GM18868 (cell line): ENCODE data around the gene OSBPL5.

Experiments used
- ATAC-seq: cut with Tn5 transposase; IDR thresholded peaks from one replicate; pipeline ENCODE4 v1.9.1; 2021; ENCODE audit warnings: mild to moderate bottlenecking, moderate library complexity; ENCODE audit not compliant: unreplicated experiment

OSBPL5 gene, protein sequence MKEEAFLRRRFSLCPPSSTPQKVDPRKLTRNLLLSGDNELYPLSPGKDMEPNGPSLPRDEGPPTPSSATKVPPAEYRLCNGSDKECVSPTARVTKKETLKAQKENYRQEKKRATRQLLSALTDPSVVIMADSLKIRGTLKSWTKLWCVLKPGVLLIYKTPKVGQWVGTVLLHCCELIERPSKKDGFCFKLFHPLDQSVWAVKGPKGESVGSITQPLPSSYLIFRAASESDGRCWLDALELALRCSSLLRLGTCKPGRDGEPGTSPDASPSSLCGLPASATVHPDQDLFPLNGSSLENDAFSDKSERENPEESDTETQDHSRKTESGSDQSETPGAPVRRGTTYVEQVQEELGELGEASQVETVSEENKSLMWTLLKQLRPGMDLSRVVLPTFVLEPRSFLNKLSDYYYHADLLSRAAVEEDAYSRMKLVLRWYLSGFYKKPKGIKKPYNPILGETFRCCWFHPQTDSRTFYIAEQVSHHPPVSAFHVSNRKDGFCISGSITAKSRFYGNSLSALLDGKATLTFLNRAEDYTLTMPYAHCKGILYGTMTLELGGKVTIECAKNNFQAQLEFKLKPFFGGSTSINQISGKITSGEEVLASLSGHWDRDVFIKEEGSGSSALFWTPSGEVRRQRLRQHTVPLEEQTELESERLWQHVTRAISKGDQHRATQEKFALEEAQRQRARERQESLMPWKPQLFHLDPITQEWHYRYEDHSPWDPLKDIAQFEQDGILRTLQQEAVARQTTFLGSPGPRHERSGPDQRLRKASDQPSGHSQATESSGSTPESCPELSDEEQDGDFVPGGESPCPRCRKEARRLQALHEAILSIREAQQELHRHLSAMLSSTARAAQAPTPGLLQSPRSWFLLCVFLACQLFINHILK

DNA sequence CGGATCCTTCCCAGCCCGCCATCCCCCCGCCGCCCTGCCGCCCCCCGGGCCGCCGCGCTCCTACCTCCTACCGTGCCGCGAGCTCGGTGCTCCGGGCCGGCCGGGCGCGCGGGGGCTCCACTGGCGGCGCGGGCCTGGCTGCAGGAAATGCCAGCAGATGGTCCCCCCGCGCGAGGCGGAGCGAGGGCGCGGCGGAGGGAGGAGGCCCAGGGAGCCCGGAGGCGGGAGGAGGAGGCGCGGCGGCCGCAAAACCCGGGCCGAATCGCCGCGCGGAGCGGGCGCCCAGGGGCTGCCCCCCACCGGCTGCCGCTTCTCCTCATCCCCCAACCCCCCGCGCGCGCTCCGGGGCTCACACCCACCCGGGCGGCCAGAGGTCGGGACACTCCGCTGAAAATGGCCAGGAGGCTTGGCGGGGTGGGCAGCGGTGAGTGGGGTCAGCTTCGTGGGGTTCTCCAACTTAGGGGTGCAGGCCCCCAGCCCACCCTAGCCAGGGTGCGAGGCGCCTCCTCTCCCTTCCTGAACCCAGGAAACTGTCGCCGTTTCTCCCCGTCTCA, at the start of gene OSBPL5:
TSS of gene OSBPL5 (minus strand) at position 159 of the 554 bp plus-strand sequence. CDS start 36,162 bp downstream, outside the sequence.
- no peak for ATAC-seq

DNA sequence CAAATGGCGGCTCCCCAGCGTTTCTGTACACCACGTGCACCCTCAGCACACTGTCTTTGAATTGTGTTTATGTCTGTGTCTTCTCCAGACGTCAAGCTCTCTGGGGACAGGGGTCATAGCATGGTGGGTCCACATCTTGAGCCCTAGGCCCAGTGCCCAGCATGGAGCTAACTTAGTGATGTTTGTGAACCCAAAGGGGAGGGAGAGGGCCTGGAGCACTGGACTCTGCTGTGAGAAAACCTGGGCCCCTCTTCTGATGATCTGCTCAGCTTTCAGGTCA, 49.2 kb upstream of the OSBPL5 start:
- ATAC-seq = no peak

DNA sequence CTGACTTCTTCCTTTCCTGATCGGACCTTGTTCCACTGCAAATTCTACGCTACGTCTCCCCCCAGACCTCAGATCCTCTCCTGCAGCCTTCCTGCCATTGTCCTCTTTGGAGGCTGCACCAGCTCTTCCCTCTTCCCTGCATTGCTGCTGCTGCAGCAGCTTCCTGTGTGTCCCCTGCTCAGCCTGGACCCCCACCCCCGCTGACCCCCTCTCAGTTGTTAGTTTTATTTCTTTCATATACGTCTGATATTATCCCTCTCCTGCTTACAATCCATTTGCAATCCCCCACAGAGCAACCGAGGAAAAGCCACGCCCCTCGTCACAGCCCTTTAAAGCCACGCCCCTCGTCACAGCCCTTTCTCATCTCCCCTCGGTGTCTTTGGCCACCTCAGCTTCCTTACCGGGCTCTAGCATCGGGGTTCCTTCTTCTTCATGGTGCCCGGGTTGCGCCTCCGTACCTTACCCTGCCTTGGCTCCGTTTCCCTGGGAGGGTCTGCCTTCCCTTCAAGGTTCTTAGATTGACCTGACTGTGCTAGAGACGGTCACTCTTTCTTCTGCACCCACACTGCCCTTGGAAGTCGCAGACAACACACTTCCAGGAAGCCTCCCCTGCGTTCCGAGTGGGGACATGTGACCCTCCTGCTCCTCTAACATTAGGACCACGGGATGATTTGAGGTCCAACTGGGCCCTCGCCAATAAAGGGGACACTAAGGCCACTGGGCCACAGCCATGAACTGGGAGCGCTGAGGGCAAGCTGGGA, 48.7 kb upstream of the OSBPL5 start:
- no peak for ATAC-seq

DNA sequence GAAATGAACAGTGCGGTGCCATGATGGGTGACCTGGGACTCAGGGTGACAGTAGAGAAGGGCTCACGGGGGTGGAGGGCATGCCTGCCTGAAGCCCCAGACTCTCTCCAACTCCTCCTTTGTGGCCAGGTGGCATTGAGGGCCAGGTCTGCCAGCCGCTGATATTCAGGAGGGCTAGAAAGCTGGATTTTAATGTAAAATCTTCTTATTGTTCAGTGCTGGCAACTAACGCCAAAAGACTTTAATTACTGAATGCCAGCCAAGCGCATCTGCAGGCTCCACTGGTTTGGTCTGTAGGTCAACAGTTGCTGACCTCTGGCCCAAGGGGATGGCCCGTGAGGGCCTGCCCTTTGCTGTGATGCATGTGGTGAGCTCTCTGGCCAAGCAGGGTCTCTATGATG, 43.2 kb upstream of the OSBPL5 start:
- no peak for ATAC-seq

DNA sequence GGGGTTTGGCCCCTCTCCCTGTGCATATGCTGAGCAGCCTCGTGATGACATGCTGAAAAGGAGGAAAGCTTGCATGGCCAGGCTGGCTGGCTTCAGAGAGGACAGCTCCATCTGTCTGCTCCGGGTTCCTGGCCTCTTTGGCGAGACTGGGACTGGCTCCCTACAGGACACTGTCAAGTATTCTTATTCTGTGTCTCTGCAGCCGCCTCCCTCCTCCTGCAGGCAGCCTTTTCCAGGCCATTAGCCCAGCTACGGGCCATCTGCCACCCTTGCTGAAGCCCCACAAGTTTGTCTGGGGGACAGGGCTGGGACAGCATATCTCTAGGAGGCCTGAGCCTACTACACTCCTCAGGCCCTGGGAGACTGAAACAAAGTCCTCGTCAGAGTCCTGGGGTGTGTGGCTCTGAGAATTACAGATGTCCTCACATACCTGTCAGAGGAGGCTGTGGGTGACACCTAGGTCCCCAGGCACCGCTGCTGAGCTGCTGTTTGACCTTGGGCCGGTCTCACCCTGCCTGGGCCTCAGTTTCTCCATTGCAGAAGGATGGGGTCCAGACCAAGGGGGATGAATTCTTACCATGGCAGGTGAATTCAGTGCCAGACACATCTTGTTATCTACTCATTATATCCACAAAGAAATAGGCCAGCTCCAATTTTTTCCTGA, 42.5 kb upstream of the OSBPL5 start:
- ATAC-seq = no peak

DNA sequence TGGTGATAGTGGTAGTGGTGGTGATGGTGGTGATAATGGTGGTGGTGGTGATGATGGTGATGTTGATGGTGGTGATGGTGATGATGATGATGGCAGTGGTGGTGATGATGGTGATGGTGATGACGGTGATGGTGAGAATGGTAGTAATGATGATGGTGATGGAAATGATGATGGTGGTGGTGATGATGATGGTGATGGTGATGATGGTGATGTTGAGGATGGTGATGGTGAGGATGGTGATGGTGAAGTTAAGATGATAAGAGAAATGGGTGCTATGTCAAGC, 41.8 kb upstream of the OSBPL5 start:
- ATAC-seq = no peak

DNA sequence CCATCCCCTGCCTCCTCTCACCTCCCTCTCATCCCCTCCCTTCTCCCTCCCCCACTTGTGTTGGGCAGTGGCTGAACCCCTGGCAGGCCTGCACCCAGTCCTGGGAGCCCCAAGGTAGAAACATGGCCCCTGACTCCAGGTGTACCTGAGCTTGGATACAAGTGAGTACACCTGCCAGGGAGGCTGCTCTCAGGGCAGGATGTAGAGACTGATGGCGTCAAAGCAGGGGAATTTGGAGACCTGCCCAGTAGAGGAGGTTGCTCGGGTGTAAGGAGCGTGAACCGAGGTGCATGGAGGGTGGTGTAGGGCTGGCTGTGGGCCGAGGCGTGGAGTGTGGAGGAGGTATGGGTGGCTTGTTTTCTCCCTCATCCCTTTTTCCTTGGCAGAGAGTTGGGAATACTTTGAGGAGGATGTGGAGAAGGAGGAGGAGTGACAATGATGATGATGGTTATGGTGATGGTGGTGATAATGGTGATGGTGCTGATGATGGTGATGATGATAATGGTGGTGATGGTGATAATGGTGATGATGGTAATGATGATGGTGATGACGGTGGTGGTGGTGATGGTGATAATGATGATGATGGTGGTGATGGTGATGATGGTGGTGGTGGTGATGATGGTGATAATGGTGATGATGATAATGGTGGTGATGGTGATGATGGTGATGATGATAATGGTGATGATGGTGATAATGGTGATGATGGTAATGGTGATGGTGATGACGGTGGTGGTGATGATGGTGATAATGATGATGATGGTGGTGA, 41.2 kb upstream of the OSBPL5 start:
- no peak for ATAC-seq

DNA sequence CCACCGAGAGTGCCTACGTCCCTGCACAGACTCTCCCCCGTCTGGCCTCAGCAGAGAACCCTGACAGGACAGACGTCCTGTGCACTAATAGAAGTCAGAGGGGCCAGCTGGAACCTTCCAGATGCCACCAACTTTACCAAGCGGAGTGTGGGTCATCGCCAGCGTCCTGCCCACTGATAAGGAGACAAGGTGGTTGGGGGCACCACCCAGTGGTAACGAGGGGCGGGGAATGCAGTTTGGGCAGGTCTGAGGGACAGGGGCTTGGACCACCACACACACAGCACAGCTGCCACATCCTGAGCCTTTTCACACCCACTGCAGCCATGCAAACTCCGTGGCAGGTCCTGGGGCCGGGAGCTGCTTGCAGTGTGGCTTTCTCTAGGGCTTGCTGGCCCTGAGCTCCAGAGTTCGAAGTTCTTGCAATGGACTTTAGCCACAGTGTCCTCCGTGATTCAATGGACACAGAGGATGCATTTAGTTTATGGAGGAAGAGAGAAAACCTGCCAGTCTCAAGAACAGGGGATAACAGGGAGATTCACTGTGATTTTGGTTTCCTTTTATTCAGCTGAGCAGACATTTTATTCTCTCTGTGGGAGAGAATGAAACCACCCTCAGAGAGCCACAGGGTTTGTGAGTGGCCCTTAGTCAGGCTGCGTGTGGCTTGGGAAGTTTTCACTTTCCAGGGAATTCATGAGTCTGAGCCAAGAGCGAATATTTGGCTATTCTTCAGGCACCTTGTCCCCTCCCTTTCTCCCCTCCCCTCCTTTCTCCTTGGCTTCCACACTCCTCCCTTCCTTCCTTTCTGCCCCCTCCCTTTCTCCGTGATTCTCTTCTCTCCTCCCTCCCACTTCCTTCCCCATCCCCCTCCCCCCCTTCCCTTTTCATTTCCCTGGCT, 40.4 kb upstream of the OSBPL5 start:
- no peak for ATAC-seq

DNA sequence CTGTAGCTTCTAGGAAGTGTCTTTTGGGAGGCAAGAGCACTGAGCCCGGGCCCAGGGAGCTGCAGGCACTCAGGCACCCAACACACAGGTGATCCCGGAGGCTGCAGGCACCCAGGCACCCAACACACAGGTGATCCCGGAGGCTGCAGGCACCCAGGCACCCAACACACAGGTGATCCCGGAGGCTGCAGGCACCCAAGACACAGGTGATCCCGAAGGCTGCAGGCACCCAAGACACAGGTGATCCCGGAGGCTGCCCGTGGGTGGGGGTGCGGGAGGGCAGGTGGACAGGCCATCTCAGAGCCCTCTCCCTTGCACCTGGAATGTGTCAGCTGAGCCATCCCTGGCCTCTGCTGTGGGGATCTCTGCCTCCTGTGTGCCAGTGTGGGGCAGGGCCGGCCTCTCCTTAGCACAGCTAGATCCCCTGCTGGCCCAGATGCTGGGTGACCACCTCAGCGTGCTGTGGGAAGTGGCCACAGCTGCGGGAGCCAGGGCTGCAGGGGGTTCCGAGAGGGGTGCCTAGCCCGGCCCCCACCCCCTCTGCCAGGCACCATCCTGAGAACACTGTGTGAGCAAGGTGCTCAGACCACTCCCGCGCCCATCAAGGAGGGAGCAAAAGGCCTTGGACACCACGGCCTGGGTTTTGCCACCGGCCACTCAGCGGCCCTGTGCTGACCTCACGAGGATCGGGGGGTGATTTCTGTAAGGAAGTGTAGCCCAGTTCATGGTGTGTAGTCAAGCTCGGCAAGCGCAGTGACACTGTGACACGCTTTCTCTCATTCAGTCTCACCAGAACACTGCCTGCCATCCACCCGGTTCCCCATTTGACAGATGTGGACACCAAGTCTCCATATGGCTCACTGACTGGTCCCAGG, 39.3 kb upstream of the OSBPL5 start:
- ATAC-seq = no peak

DNA sequence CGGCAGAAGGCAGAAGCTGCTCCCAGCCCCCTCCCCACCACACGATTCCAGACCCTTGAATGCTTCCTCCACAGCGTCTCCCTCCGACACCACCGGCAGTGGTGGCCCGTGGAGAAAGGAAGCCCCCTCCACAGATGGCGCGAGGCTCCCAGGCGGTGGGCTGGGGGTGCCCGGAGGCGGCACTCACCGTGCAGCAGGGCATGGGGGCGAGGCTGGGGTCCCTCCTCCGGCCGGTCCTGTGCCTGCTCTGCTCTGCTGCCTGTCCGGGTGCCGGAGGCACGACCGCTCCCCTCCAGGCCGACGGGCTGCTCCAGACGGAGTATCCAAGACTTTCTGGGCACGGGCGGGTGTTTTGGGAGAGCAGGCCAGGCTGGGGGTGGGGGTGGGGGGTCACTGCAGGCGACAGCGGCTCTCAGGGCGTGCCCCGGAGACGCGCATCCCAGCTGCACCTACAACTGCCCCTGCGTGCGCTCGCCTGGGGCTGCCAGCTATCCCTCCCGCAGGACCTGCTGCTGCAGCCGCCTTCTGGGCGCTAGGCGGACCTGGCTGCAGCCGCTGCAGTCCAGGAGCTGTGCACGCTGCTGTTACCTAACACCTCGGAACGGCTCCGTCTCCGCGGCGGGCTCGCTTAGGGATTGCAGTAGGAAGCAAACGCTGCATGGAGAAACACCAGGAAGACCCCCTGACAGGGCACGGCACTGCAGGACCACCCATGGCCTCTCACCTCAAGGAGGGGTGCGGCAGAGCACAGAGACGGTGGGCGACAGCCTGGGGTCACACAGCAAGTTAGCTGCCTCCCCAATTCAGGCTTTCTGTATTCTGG, 38.3 kb upstream of the OSBPL5 start:
- no peak for ATAC-seq

DNA sequence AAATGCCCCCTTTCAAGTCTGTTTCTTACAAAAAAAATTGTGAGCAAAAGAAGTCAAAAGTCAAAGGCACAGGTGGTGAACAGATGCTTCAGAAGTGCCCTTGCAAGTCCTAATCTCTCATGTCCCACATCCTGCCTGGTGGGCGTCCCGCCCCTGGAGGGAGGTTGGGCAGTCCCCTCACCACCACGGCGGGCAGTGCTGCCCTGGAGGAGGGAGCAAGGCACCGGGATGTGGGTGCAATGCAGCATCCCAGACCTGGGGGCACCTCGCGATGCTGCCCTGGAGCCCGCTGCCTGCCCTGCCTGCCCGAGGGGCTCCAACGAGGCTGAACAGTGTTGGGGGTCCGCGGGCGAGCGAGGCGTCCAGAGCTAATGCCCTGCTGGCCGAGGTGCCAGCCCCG, 37.6 kb upstream of the OSBPL5 start:
- no peak for ATAC-seq

DNA sequence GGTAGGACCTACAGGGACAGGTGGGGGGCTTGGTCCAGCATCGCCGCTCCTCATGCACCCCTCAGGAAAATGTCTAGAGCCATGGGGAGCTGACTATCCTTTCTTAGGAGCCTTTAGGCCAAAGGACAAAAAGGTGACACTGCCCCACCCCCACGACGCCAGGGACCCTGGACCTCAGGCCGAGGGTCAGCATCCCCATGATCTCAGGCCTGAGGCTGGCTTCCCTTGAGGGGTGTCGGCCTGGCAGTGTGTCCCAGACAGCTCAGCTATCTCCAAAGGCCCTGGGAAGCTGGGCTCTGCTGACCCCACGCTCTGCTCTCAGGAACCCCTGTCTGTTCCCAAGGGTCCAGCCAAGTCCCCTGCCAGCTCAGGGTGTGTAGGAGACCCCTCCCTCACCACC, 37.2 kb upstream of the OSBPL5 start:
- ATAC-seq = no peak

DNA sequence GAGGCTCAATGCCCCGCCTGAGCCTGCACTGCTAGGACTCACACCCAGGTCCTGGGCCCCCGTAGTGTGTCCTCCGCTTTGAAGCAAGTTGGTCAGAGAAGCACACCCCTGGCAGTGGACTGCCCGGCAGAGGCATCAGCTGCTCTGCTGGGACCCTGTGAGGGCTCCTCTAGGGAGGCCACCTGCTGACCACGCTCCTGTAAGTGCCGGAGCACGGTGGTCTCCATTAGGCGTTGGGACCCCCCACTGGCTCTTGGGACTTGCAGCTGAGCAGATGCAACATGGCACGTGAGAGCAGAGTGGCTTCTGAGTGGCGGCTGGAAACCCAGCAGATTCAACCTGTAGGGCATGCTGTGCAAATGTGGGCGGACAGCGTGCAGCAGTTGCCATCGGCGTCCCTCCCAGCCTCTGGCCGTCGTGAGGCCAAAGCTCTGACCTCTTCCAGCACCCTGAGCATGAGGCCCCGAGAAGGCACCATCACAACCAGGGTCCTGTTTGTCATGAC, 36.6 kb upstream of the OSBPL5 start:
- ATAC-seq = no peak

DNA sequence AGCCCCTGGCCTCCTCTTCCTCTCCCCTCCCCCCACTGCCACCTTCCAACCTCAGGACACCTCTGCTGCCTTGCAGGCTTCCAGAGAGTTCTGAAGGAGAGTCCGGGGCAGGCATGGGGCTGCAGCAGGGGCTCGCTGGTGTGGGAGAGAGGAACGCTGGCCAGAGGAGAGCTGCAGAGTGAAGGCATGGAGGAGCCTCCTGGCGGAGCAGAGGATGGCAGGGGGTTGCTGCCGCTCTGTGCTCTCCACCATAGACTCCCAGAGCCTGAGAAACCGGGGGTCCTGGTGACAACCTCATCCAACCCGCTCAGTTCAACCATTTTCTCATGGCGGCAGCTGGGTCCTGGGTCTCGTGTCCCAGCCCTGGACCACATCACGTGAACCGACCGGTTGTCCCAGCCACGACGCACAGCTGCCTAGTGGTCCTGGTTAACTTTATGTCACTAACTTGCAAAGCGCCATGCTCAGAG, 36.0 kb upstream of the OSBPL5 start:
- no peak for ATAC-seq

DNA sequence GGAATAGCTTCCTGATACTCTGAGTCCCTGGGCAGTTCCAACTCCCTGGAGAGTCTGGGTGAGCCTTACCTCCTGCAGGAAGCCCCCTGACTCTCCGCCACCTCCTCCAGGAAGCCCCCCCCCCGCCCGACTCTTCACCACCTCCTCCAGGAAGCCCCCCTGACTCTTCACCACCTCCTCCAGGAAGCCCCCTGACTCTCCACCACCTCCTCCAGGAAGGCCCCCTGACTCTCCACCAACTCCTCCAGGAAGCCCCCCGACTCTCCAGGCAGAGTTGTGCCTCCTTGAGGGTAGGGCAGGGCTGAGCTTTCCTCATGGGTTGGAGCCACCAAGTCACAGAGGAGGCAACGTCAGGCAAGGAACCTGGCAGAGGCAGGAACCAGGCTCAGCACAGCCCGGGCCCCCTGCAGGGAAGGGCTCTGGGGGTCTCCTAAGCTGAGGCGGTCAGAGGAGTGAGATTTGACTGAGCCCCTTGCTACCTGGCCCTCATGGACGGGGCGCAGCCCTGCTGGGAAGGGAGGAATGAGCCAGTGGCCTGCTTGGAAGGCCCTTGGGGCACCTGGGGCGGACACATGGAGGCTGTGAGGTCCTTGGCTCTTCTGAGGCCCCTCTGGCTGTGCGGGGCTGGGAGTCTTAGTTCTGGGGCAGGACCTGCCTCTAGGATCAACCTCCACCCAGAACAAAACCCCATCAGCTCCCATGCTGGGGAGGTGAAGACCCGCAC, 35.4 kb upstream of the OSBPL5 start:
- no peak for ATAC-seq

DNA sequence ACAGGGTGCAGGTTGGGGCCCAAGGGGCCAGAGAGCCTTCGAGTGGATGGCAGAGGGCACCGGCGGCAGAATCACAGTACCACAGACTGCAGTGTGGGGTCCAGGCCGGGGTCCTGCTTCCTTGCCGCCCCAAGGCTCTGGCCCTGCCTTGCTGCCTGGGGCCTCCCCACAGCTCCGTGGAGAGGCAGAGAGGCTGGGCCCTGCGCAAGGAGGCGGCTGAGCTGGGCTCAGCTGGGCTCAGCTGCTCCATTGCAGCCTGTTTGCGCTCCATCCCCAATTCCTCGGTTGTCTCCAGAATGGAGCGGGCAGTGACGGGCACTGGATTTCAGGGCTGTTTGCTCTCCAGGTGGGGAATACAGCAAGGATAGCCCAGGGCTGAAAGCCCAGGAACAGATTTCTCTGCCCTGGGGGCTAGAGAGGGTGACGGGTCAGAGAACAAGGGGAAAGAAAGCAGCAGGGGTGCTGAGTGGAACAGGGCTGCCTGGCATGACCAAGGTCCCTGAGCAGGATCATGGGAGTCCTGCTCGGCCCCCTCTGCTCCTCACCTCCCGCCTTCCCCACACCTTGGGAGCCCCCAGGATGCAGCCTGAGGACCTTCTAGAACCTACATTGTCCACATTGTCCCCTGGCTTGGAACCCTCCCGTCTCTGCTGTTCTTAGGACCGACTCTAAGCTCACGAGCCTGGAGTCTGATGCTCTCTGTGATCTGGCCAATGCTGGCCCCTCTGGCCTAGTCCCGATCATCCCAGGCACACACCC, 34.6 kb upstream of the OSBPL5 start:
- ATAC-seq = no peak
